Gastrocnemius medialis (tissue), 4 donors: ENCODE measurements around the gene ZBTB17. TPM values are rescaled to one million over a fixed set of nuclear protein-coding genes. Genes with fewer than 3 reads are reported as not detected.

Experiments
- ATAC-seq, 2 donors: fragments of 150-250 bp; one replicate each; pipeline ENCODE4 v1.9.1; 2016
- DNase-seq, 2 donors: peaks; one replicate each; pipeline ENCODE4 v3.0.0-alpha.2; 2019
- H3K27ac ChIP-seq, 4 donors: fragments of 200-600 bp; sonication (generic); 1 replicate in 1 of 4; 2 replicates in 3 of 4; pipeline ENCODE4 v1.5.1; 2016 to 2018; ENCODE audit warnings: mild to moderate bottlenecking in 2 of 4, moderate library complexity in 1 of 4
- H3K27me3 ChIP-seq, 3 donors: fragments of 200-600 bp; sonication (generic) in 2 of 3; 1 replicate in 1 of 3; 2 replicates in 2 of 3; pipeline versions ENCODE4 v1.5.1 to v1.6.0; 2016 to 2019; ENCODE audit warnings: mild to moderate bottlenecking in 1 of 3, moderate library complexity in 1 of 3
- H3K36me3 ChIP-seq, 2 donors: fragments of 200-600 bp; sonication (generic) in 1 of 2; one replicate each; pipeline ENCODE4 v1.5.1; 2017 to 2018
- H3K4me1 ChIP-seq, 2 donors: fragments of 200-600 bp; sonication (generic) in 1 of 2; one replicate each; pipeline ENCODE4 v1.5.1; 2016 to 2017; ENCODE audit warnings: mild to moderate bottlenecking in 2 of 2
- H3K4me3 ChIP-seq, 4 donors: fragments of 200-600 bp; sonication (generic) in 3 of 4; 1 replicate in 1 of 4; 2 replicates in 3 of 4; pipeline ENCODE4 v1.5.1; 2016 to 2019; ENCODE audit warnings: mild to moderate bottlenecking in 2 of 4
- H3K9me3 ChIP-seq, 3 donors: fragments of 200-600 bp; sonication (generic) in 2 of 3; 1 replicate in 1 of 3; 2 replicates in 2 of 3; pipeline ENCODE4 v1.5.1; 2016 to 2019
- CTCF ChIP-seq, 5 experiments: fragments of 450-650 bp in 3 of 5; fragments of 200-600 bp in 2 of 5; sonication (generic) in 2 of 5; IDR thresholded peaks in 4 of 5; conservative IDR thresholded peaks in 1 of 5; 1 replicate in 4 of 5; 2 replicates in 1 of 5; pipeline ENCODE4 v1.5.1; 2016 to 2019; ENCODE audit warnings: antibody characterized with exemption in 5 of 5, mild to moderate bottlenecking in 3 of 5, moderate library complexity in 3 of 5
- POLR2A ChIP-seq, 2 donors: fragments of 450-650 bp; IDR thresholded peaks; one replicate each; pipeline ENCODE4 v1.6.1; 2017; ENCODE audit warnings: antibody characterized with exemption in 2 of 2, mild to moderate bottlenecking in 2 of 2, moderate library complexity in 2 of 2
- in situ Hi-C, 4 donors: fragments of 200-750 bp; cut with MboI; loops; one replicate each; pipeline versions ENCODE4 v1.15.0 to v1.8.0; 2017; ENCODE audit warnings: low sequenced_read_pairs in 4 of 4
- intact Hi-C: fragments of 100-400 bp; cut with DNase I; formaldehyde crosslinking; loops from one replicate; pipeline ENCODE4 v1.15.1; 2023; ENCODE audit warnings: low total_unique reads
- total RNA-seq, 4 donors: library from RNA; depleted of rRNA; stranded (reverse); fragments of >200 nt; gene quantifications; one replicate each; pipeline versions ENCODE4 v1.1.0 to v1.2.3, GENCODE V29; 2016

Gene ZBTB17
- total RNA-seq, 4 donors from 2014 or later: 25.9 to 44.1 (median 31.5) TPM

GRCh38 chr1:15953294-15953771 lies 22.6 kb downstream of the ZBTB17 start:
- peaks cover 66 to 69% of the 10 kb centered on the region in 2 donors for H3K4me1 ChIP-seq
- H3K9me3 ChIP-seq: no peaks in the 10 kb centered on the region
- intact Hi-C loops (no loop called here), in situ Hi-C loops (loop anchor here in 1 of 4 donors (25.0 kb wide), 1 partner anchor 141 kb away; the partner anchor contains the start of gene UQCRHL)
- H3K36me3 ChIP-seq: no peaks in the 10 kb centered on the region
- ATAC-seq (no peak), DNase-seq (no peak)
- TF ChIP-seq CTCF (IDR thresholded peaks at IDR 0.05 in 4 of 5, conservative IDR thresholded peaks at IDR 0.05 in 1 of 5): no peak
- no peak for TF ChIP-seq POLR2A (IDR thresholded peaks at IDR 0.05)
- no peaks in the 10 kb centered on the region for H3K27me3 ChIP-seq
- peak overlapping the region in 3 of 4 donors; percentile 12 to 57 (median 17) for H3K27ac ChIP-seq
- no peak overlapping the region for H3K4me3 ChIP-seq

- in situ Hi-C loops (loop anchor here in 1 of 4 donors (25.0 kb wide), 1 partner anchor 140 kb away; the partner anchor contains the start of gene UQCRHL), intact Hi-C loops (no loop called here)
- H3K36me3 ChIP-seq: peaks cover 0 to 4% of the 10 kb centered on the region in 2 donors
- H3K4me3 ChIP-seq: no peak overlapping the region
- H3K27me3 ChIP-seq: no peaks in the 10 kb centered on the region
- TF ChIP-seq CTCF (IDR thresholded peaks at IDR 0.05 in 4 of 5, conservative IDR thresholded peaks at IDR 0.05 in 1 of 5): no peak
- H3K9me3 ChIP-seq: no peaks in the 10 kb centered on the region
- DNase-seq: no peak
- H3K4me1 ChIP-seq: peaks cover 63 to 64% of the 10 kb centered on the region in 2 donors
- H3K27ac ChIP-seq: peak overlapping the region in 3 of 4 donors; percentile 17 to 57 (median 45)
- no peak for ATAC-seq
Measured at GRCh38 chr1:15952317-15953258, 23.3 kb downstream of the ZBTB17 start.

GRCh38 chr1:15951341-15952153 lies 24.4 kb downstream of the ZBTB17 start:
- in situ Hi-C loops: loop anchor here in 1 of 4 donors (25.0 kb wide), 1 partner anchor 139 kb away; the partner anchor contains the start of gene UQCRHL
- no peak for DNase-seq

GRCh38 chr1:15950763-15951295 lies 25.1 kb downstream of the ZBTB17 start:
- ATAC-seq (no peak), DNase-seq (no peak)
- intact Hi-C loops: loop anchor here (2.0 kb wide), 1 partner anchor 24 kb away; no protein-coding TSS in a partner anchor
- Histone ChIP-seq H3K4me1 (peaks cover 58% of the 10 kb centered on the region in 2 donors), H3K9me3 (no peaks in the 10 kb centered on the region), H3K27me3 (no peaks in the 10 kb centered on the region), H3K27ac (peak overlapping the region; percentile 84 to 87 (median 85)), H3K36me3 (peaks cover 0 to 15% of the 10 kb centered on the region in 2 donors), H3K4me3 (no peak overlapping the region)
- in situ Hi-C loops: loop anchor here in 1 of 4 donors (25.0 kb wide), 1 partner anchor 139 kb away; the partner anchor contains the start of gene UQCRHL
- no peak for TF ChIP-seq CTCF (IDR thresholded peaks at IDR 0.05 in 4 of 5, conservative IDR thresholded peaks at IDR 0.05 in 1 of 5)
- TF ChIP-seq POLR2A (IDR thresholded peaks at IDR 0.05): no peak

More at GRCh38 chr1:15951341-15952153, 24.4 kb downstream of the ZBTB17 start:
- Histone ChIP-seq H3K27me3 (no peaks in the 10 kb centered on the region), H3K4me1 (peaks cover 61 to 62% of the 10 kb centered on the region in 2 donors), H3K36me3 (peaks cover 0 to 8% of the 10 kb centered on the region in 2 donors), H3K4me3 (no peak overlapping the region), H3K9me3 (no peaks in the 10 kb centered on the region), H3K27ac (peak overlapping the region; percentile 84 to 87 (median 85))
- intact Hi-C loops: loop anchor here (2.0 kb wide), 1 partner anchor 23 kb away; no protein-coding TSS in a partner anchor
- no peak for TF ChIP-seq POLR2A (IDR thresholded peaks at IDR 0.05)
- no peak for ATAC-seq
